ENCODE data around the gene FBXL13. TPM values are rescaled to one million over a fixed set of nuclear protein-coding genes. Genes with fewer than 3 reads are reported as not detected.
A peak's percentile ranks its signal among the peaks of the same experiment; 100 is the strongest.

FBXL13 gene
- total and polyA plus RNA-seq, 10 of the 15 experiments (the other 5 are each of a cell fraction or from before 2014, with no cell fraction given) = 0.08 to 0.95 (median 0.28) TPM; not detected in 2

DNA sequence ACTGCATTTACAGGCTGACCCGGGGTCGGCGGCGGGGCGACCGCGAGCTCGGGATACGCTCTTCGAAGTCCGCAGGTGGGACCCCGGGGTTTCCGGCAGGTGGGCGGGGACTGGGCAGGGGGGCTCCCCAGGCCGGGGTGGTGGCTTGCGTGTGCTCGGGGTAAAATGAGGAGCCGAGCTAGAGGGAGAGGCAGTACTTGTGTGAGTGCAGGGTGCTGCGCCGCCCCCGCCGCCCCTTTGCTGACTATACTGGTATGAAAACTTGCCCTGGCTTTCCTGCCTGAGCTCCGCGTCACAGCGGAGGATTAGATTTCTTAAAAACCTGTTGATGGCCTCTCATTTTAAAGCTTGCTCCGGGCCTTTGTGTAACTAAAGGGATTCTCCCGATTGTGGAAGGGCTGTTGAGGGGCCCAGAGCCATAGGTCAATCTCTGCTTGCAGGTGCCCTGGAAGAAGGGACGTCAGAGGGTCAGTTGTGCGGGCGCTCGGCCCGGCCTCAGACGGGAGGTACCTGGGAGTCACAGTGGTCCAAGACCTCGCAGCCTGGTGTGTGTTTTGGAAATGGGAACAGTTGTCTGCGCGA is 832 bp upstream of the FBXL13 start:
- Histone ChIP-seq H3K4me2 (ENCODE audit: control insufficient read depth, insufficient read depth) (peak overlapping the region; percentile 88), H3K79me2 (ENCODE audit: control insufficient read depth, insufficient read depth, low read length) (peaks cover 25% of the 10 kb centered on the region), H3K9ac (ENCODE audit: control insufficient read depth, insufficient read depth, low read length) (peak overlapping the region; percentile 91), H4K20me1 (ENCODE audit: control insufficient read depth, insufficient read depth) (no peaks in the 10 kb centered on the region), H3K36me3 (ENCODE audit: control insufficient read depth in 2 of 2, insufficient read depth in 2 of 2, low read length in 1 of 2) (no peaks in the 10 kb centered on the region), H3K4me3 (peak overlapping the region; percentile 90), H3K4me1 (ENCODE audit: control insufficient read depth, insufficient read depth, low read length) (peaks cover 2% of the 10 kb centered on the region), H3K27ac (ENCODE audit: control insufficient read depth, insufficient read depth) (peak overlapping the region; percentile 77), H3K27me3 (replicated peaks in 1 of 2; ENCODE audit: control insufficient read depth in 2 of 2, insufficient read depth in 2 of 2, low read length in 1 of 2) (no peaks in the 10 kb centered on the region), H2AFZ (ENCODE audit: control insufficient read depth, low read depth, low read length) (peak overlapping the region; percentile 90), H3K9me3 (replicated peaks; ENCODE audit: control insufficient read depth, insufficient read depth, low read length) (no peaks in the 10 kb centered on the region; the same call in 1 of the 3 replicates)
- TSS peak; percentile 71 for BruUV-seq (replicated peaks)
- no peak for FAIRE-seq
- DNase-seq (ENCODE audit: low read depth, low spot score) = no peak
- WGBS (ENCODE audit: insufficient coverage, insufficient replicate concordance, low lambda C conversion rate, missing lambda C conversion rate) = 5% methylated on average over 33 of the region's 36 CpGs
- ChIA-PET RAD21 (ENCODE audit: unreplicated experiment) (interaction anchor here (0.6 to 2.0 kb wide), 11 partner anchors 10 to 331 kb away, joined by 3 to 21 read pairs (median 5); partner anchors contain the start of genes FAM185A and NAPEPLD), SMC1A (ENCODE audit: uncharacterized antibody, unreplicated experiment) (interaction anchor here (0.6 to 2.0 kb wide), 7 partner anchors 9 to 73 kb away, joined by 3 to 10 read pairs (median 4); partner anchors contain the start of gene NAPEPLD), POLR2A (interaction anchor here (0.8 to 2.5 kb wide), 7 partner anchors 13 to 327 kb away, joined by 3 to 17 read pairs (median 6); partner anchors contain the start of genes FAM185A and NAPEPLD), CTCF (interaction anchor here (0.7 to 2.8 kb wide), 8 partner anchors 9 to 327 kb away, joined by 3 to 18 read pairs (median 4); partner anchors contain the start of gene FAM185A)
- in situ Hi-C loops (cut with MboI) = no loop called here
- ATAC-seq = peak; percentile 70
- intact Hi-C loops (cut with micrococcal nuclease; ENCODE audit: unreplicated experiment) = loop anchor here (2.0 kb wide), 1 partner anchor 73 kb away; the partner anchor contains the start of gene NAPEPLD
- TF ChIP-seq KAT2A (conservative IDR thresholded peaks at IDR 0.05; ENCODE audit: control insufficient read depth, low read depth, low read length) (no peak), MXI1 (IDR thresholded peaks at IDR 0.05; ENCODE audit: low read depth, low read length) (no peak), SPI1 (IDR thresholded peaks at IDR 0.05; ENCODE audit: borderline replicate concordance, insufficient read depth, low read depth, low read length) (no peak), SRF (IDR thresholded peaks at IDR 0.05; ENCODE audit: low read depth in 2 of 2, low read length in 2 of 2) (no peak), BMI1 (IDR thresholded peaks at IDR 0.05; ENCODE audit: borderline replicate concordance) (no peak), SP1 (IDR thresholded peaks at IDR 0.05; ENCODE audit: low read depth, low read length) (no peak), POLR2A (IDR thresholded peaks at IDR 0.05; ENCODE audit: low read depth, low read length) (peak; percentile 49), IKZF2 (IDR thresholded peaks at IDR 0.05) (0 out of 4 replicates have a peak, but pooled peaks of 1 of the 2 experiments have one; percentile 8), NBN (IDR thresholded peaks at IDR 0.05) (no peak; the same call in 1 of the 2 replicates), CEBPB (IDR thresholded peaks at IDR 0.05; ENCODE audit: borderline replicate concordance in 1 of 2, low read depth in 2 of 2, low read length in 2 of 2) (no peak), BACH1 (IDR thresholded peaks at IDR 0.05; ENCODE audit: borderline replicate concordance) (0 out of 2 replicates have a peak, but pooled peaks have one; percentile 3)
- TF ChIP-seq, protein P1, sequence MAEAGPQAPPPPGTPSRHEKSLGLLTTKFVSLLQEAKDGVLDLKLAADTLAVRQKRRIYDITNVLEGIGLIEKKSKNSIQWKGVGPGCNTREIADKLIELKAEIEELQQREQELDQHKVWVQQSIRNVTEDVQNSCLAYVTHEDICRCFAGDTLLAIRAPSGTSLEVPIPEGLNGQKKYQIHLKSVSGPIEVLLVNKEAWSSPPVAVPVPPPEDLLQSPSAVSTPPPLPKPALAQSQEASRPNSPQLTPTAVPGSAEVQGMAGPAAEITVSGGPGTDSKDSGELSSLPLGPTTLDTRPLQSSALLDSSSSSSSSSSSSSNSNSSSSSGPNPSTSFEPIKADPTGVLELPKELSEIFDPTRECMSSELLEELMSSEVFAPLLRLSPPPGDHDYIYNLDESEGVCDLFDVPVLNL (IDR thresholded peaks at IDR 0.05; ENCODE audit: low read depth, low read length) = no peak
- TF ChIP-seq, protein P2, sequence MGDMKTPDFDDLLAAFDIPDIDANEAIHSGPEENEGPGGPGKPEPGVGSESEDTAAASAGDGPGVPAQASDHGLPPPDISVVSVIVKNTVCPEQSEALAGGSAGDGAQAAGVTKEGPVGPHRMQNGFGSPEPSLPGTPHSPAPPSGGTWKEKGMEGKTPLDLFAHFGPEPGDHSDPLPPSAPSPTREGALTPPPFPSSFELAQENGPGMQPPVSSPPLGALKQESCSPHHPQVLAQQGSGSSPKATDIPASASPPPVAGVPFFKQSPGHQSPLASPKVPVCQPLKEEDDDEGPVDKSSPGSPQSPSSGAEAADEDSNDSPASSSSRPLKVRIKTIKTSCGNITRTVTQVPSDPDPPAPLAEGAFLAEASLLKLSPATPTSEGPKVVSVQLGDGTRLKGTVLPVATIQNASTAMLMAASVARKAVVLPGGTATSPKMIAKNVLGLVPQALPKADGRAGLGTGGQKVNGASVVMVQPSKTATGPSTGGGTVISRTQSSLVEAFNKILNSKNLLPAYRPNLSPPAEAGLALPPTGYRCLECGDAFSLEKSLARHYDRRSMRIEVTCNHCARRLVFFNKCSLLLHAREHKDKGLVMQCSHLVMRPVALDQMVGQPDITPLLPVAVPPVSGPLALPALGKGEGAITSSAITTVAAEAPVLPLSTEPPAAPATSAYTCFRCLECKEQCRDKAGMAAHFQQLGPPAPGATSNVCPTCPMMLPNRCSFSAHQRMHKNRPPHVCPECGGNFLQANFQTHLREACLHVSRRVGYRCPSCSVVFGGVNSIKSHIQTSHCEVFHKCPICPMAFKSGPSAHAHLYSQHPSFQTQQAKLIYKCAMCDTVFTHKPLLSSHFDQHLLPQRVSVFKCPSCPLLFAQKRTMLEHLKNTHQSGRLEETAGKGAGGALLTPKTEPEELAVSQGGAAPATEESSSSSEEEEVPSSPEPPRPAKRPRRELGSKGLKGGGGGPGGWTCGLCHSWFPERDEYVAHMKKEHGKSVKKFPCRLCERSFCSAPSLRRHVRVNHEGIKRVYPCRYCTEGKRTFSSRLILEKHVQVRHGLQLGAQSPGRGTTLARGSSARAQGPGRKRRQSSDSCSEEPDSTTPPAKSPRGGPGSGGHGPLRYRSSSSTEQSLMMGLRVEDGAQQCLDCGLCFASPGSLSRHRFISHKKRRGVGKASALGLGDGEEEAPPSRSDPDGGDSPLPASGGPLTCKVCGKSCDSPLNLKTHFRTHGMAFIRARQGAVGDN (IDR thresholded peaks at IDR 0.05) = 0 out of 2 replicates have a peak, but pooled peaks have one; percentile 7
- TF ChIP-seq, protein P3, sequence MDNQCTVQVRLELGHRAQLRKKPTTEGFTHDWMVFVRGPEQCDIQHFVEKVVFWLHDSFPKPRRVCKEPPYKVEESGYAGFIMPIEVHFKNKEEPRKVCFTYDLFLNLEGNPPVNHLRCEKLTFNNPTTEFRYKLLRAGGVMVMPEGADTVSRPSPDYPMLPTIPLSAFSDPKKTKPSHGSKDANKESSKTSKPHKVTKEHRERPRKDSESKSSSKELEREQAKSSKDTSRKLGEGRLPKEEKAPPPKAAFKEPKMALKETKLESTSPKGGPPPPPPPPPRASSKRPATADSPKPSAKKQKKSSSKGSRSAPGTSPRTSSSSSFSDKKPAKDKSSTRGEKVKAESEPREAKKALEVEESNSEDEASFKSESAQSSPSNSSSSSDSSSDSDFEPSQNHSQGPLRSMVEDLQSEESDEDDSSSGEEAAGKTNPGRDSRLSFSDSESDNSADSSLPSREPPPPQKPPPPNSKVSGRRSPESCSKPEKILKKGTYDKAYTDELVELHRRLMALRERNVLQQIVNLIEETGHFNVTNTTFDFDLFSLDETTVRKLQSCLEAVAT (IDR thresholded peaks at IDR 0.05) = 0 out of 2 replicates have a peak, but pooled peaks have one; percentile 61

Measured in GM12878 (cell line).